SK-N-SH treated with all-trans-retinoic acid at 6 μM for 48 hours (cell line): ENCODE data around the gene DHX34.

Source experiments
- ATAC-seq: fragments of 200-7000 bp; cut with Tn5 transposase; 3 replicates; pipeline ENCODE4 v1.9.1; 2020; ENCODE audit warnings: mild to moderate bottlenecking, moderate library complexity
- ARNTL ChIP-seq: fragments of 450-650 bp; formaldehyde crosslinking; IDR thresholded peaks from 2 replicates; pipeline ENCODE4 v1.5.0; 2020; ENCODE audit warnings: low read depth, mild to moderate bottlenecking, moderate library complexity, borderline replicate concordance
- BACH2 ChIP-seq: fragments of 250-450 bp; sonication (Bioruptor Pico); IDR thresholded peaks from 2 replicates; pipeline ENCODE4 v1.9.0; 2021; ENCODE audit warnings: mild to moderate bottlenecking, borderline replicate concordance
- CREB5 ChIP-seq: fragments of 250-450 bp; sonication (Bioruptor Pico); IDR thresholded peaks from 2 replicates; pipeline ENCODE4 v1.5.1; 2020; ENCODE audit warnings: low read depth, mild to moderate bottlenecking, moderate library complexity
- CSDC2 ChIP-seq: fragments of 250-450 bp; sonication (Bioruptor Pico); IDR thresholded peaks from 2 replicates; pipeline ENCODE4 v1.5.0; 2020; ENCODE audit warnings: mild to moderate bottlenecking, moderate library complexity
- ESRRG ChIP-seq: fragments of 250-450 bp; sonication (Bioruptor Pico); IDR thresholded peaks from 2 replicates; pipeline ENCODE4 v1.6.1; 2021; ENCODE audit warnings: mild to moderate bottlenecking
- ISL1 ChIP-seq: fragments of 250-450 bp; sonication (Bioruptor Pico); IDR thresholded peaks from 2 replicates; pipeline ENCODE4 v2.1.2; 2022; ENCODE audit warnings: mild to moderate bottlenecking, moderate library complexity
- OSR1 ChIP-seq: fragments of 250-450 bp; sonication (Bioruptor Pico); IDR thresholded peaks from 2 replicates; pipeline ENCODE4 v1.8.0; 2022; ENCODE audit warnings: moderate library complexity, mild to moderate bottlenecking, inconsistent platforms
- PATZ1 ChIP-seq: fragments of 250-450 bp; sonication (Bioruptor Pico); IDR thresholded peaks from 2 replicates; pipeline ENCODE4 v1.8.0; 2020; ENCODE audit warnings: mild to moderate bottlenecking, moderate library complexity, borderline replicate concordance
- POU6F1 ChIP-seq: fragments of 250-450 bp; sonication (Bioruptor Pico); IDR thresholded peaks from 2 replicates; pipeline ENCODE4 v1.8.0; 2021; ENCODE audit warnings: low read depth, mild to moderate bottlenecking, moderate library complexity, borderline replicate concordance
- PPARA ChIP-seq: fragments of 250-450 bp; sonication (Bioruptor Pico); IDR thresholded peaks from 2 replicates; pipeline ENCODE4 v1.5.0; 2020; ENCODE audit warnings: mild to moderate bottlenecking, borderline replicate concordance
- SNAI2 ChIP-seq: fragments of 250-450 bp; sonication (Bioruptor Pico); IDR thresholded peaks from 2 replicates; pipeline ENCODE4 v1.5.0; 2020; ENCODE audit warnings: mild to moderate bottlenecking, moderate library complexity
- TCF4 ChIP-seq: fragments of 250-450 bp; sonication (Bioruptor Pico); IDR thresholded peaks from 2 replicates; pipeline ENCODE4 v1.8.0; 2021; ENCODE audit warnings: mild to moderate bottlenecking, moderate library complexity, borderline replicate concordance
- ZNF565 ChIP-seq: fragments of 450-650 bp; formaldehyde crosslinking; conservative IDR thresholded peaks from 2 replicates; pipeline ENCODE4 v1.5.0; 2020; ENCODE audit warnings: low read depth, mild to moderate bottlenecking, moderate library complexity
- ZNF8 ChIP-seq: fragments of 450-650 bp; formaldehyde crosslinking; IDR thresholded peaks from 2 replicates; pipeline ENCODE4 v1.5.0; 2020; ENCODE audit warnings: mild to moderate bottlenecking, moderate library complexity
- TF ChIP-seq, protein P1 (sequence below): fragments of 250-450 bp; sonication (Bioruptor Pico); IDR thresholded peaks from 2 replicates; pipeline ENCODE4 v1.5.0; 2020; ENCODE audit warnings: mild to moderate bottlenecking, moderate library complexity
- TF ChIP-seq, protein P2 (sequence below): fragments of 250-450 bp; sonication (Bioruptor Pico); IDR thresholded peaks from 2 replicates; pipeline ENCODE4 v1.5.1; 2021; ENCODE audit warnings: mild to moderate bottlenecking, moderate library complexity

The DHX34 gene

DNA sequence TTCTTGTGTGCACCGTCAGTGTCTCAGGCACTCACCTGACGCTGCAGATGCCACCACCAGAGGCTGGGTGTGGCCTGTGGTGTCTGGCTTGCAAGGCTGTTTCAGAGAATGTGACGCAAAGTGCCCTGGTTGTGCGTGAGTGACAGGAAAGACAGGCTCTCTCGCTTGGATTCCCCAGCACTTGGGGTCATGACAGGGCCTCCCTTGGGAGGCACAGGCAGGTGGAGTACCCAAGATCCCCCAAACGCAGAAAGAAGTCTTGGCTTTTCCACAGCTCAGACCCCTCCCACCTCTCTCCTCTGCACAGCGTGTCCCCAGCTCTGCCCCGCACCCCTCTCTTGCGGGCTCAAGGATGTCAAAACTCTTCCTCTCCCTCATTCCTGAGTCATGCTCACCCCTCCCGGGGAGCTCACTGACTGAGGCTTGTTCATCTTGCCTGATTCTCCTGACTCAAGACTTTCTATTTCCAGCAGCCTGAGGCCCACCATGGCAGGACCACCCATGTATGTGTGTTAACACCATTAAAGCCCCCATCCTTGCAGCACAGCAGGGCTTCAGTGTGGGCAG, 21.0 kb downstream of the DHX34 start (continued):
- TF ChIP-seq, protein P1, sequence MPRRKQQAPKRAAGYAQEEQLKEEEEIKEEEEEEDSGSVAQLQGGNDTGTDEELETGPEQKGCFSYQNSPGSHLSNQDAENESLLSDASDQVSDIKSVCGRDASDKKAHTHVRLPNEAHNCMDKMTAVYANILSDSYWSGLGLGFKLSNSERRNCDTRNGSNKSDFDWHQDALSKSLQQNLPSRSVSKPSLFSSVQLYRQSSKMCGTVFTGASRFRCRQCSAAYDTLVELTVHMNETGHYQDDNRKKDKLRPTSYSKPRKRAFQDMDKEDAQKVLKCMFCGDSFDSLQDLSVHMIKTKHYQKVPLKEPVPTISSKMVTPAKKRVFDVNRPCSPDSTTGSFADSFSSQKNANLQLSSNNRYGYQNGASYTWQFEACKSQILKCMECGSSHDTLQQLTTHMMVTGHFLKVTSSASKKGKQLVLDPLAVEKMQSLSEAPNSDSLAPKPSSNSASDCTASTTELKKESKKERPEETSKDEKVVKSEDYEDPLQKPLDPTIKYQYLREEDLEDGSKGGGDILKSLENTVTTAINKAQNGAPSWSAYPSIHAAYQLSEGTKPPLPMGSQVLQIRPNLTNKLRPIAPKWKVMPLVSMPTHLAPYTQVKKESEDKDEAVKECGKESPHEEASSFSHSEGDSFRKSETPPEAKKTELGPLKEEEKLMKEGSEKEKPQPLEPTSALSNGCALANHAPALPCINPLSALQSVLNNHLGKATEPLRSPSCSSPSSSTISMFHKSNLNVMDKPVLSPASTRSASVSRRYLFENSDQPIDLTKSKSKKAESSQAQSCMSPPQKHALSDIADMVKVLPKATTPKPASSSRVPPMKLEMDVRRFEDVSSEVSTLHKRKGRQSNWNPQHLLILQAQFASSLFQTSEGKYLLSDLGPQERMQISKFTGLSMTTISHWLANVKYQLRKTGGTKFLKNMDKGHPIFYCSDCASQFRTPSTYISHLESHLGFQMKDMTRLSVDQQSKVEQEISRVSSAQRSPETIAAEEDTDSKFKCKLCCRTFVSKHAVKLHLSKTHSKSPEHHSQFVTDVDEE (CRISPR knock-in tag): no peak
- TF ChIP-seq SNAI2 (CRISPR knock-in tag) (no peak), CREB5 (no peak), ZNF8 (no peak)

DNA sequence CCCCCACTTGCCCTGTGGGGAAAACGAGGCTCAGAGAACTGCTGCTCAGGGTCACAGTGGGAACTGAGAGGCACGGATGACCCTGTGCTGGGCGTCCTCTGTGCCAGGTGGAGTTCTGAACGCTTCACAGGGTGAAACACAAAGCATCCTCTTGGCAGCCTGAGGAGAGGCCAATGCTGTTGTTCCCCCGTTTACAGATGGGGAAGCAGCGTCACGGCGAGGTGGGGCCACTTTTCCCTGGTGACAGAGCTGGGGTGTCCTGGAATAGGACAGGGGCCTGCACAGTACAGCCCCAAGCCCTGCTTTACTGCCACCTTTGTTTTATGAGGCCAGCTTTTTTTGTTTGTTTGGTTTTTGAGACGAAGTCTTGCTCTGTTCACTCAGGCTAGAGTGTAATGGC, 22.1 kb downstream of the DHX34 start:
- no peak for ATAC-seq
- TF ChIP-seq ISL1 (CRISPR knock-in tag): no peak
- TF ChIP-seq TCF4 (CRISPR knock-in tag): no peak
- TF ChIP-seq SNAI2 (CRISPR knock-in tag): no peak
- no peak for TF ChIP-seq ZNF8
- no peak for TF ChIP-seq OSR1 (CRISPR knock-in tag)
- no peak for TF ChIP-seq PPARA (CRISPR knock-in tag)
- no peak for TF ChIP-seq PATZ1 (CRISPR knock-in tag)

- TF ChIP-seq BACH2 (no peak), ARNTL (CRISPR knock-in tag) (no peak), POU6F1 (CRISPR knock-in tag) (no peak), CSDC2 (CRISPR knock-in tag) (no peak), ISL1 (CRISPR knock-in tag) (no peak), PATZ1 (CRISPR knock-in tag) (no peak), SNAI2 (CRISPR knock-in tag) (no peak), ESRRG (CRISPR knock-in tag) (no peak), ZNF8 (no peak), ZNF565 (CRISPR knock-in tag) (no peak), TCF4 (CRISPR knock-in tag) (no peak), PPARA (CRISPR knock-in tag) (no peak)
- TF ChIP-seq, protein P2, sequence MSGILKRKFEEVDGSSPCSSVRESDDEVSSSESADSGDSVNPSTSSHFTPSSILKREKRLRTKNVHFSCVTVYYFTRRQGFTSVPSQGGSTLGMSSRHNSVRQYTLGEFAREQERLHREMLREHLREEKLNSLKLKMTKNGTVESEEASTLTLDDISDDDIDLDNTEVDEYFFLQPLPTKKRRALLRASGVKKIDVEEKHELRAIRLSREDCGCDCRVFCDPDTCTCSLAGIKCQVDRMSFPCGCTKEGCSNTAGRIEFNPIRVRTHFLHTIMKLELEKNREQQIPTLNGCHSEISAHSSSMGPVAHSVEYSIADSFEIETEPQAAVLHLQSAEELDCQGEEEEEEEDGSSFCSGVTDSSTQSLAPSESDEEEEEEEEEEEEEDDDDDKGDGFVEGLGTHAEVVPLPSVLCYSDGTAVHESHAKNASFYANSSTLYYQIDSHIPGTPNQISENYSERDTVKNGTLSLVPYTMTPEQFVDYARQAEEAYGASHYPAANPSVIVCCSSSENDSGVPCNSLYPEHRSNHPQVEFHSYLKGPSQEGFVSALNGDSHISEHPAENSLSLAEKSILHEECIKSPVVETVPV (CRISPR knock-in tag): no peak
- ATAC-seq: no peak
Measured at GRCh38 chr19:47372603-47373002, 23.5 kb downstream of the DHX34 start.
